ENCODE data around the gene MRPL28.
A peak's percentile ranks its signal among the peaks of the same experiment; 100 is the strongest.
"Not testable (repeated sequence)": the region's sequence is repeated elsewhere in the genome, so short reads cannot be mapped to it uniquely, and the experiment has no call there.

Gene MRPL28

DNA sequence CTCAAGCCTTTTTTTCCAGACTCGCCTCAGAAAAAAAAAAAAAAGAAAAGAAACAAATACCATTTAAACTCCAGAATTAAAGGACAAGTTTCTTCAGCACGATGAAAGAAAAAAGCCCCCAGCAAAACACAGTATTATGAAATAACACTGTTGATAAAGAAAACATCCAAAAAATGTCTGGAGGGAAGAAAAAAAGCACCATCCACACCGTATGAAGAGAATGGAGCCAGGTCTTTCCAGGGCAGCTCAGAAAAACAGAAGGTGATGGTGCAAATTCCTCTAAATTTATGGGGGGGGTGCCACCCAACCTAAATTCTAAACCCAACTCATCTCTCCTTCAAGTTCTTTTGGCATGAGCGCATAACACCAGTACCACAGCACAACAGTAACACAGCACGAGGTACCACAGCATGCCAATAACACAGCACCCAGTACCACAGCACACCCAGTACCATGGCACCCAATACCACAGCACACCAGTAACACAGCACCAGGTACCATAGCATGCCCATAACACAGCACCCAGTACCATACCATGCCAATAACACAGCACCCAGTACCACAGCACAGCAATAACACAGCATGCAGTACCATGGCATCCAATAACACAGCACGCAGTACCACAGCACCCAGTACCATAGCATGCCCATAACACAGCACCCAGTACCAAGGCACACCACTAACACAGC lies 36.8 kb downstream of the MRPL28 start:
- no peak for DNase-seq (ENCODE audit: low spot score)
- TF ChIP-seq, protein P1, sequence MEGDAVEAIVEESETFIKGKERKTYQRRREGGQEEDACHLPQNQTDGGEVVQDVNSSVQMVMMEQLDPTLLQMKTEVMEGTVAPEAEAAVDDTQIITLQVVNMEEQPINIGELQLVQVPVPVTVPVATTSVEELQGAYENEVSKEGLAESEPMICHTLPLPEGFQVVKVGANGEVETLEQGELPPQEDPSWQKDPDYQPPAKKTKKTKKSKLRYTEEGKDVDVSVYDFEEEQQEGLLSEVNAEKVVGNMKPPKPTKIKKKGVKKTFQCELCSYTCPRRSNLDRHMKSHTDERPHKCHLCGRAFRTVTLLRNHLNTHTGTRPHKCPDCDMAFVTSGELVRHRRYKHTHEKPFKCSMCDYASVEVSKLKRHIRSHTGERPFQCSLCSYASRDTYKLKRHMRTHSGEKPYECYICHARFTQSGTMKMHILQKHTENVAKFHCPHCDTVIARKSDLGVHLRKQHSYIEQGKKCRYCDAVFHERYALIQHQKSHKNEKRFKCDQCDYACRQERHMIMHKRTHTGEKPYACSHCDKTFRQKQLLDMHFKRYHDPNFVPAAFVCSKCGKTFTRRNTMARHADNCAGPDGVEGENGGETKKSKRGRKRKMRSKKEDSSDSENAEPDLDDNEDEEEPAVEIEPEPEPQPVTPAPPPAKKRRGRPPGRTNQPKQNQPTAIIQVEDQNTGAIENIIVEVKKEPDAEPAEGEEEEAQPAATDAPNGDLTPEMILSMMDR (IDR thresholded peaks at IDR 0.05; ENCODE audit: extremely low read depth, missing control alignments): no peak

DNA sequence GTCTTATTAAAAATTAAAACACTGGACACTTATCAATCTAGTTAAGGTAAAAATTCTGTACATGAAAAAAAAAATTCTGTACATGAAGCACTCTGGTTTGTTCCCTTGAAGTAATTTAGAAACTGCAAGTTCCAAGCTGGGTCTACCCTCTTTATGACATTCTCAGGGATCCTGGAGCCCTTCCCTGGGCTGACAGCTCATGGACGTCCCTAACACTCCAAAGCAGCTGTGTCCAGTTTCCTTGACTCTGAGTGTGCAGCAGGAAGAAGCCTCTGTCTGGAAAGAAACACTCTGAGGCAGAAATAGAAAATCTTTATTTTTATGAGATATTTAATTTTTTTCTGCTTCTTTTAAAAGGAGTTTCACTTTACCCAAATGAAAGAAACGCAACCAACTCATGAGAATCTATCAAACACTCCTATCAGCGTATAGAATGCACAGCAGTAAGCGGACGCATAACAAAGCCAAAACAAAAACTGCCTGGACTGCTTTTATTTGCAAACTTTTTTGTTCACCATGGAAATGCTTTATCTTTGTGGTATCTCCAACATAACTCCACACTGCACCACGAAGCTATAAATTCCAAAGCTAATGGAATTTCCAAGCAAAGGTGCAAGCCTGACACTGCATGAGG lies 39.0 kb downstream of the MRPL28 start:
- not testable (repeated sequence) for DNase-seq (ENCODE audit: low spot score)

DNA sequence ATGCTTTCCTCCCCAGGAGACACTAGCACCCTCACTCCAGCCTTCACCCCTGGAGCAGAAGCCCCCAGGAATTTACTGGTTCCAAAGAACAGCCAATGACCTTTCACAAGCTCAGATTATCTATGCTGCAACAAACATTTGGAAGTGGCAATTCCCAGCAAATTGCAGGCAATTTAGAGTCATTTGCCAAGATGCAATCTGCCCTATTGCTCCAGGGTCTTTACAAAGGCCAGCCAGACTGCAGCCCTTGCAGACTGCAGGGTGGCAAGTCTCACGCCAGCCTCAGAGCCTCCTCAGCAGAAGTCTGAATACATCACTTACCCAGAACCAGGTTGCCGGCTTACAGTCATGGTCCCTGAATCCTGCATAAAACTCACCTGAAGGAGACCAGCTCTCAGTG lies 39.6 kb downstream of the MRPL28 start:
- TF ChIP-seq, protein P1 (IDR thresholded peaks at IDR 0.05; ENCODE audit: extremely low read depth, missing control alignments): no peak
- DNase-seq (ENCODE audit: low spot score): no peak

DNA sequence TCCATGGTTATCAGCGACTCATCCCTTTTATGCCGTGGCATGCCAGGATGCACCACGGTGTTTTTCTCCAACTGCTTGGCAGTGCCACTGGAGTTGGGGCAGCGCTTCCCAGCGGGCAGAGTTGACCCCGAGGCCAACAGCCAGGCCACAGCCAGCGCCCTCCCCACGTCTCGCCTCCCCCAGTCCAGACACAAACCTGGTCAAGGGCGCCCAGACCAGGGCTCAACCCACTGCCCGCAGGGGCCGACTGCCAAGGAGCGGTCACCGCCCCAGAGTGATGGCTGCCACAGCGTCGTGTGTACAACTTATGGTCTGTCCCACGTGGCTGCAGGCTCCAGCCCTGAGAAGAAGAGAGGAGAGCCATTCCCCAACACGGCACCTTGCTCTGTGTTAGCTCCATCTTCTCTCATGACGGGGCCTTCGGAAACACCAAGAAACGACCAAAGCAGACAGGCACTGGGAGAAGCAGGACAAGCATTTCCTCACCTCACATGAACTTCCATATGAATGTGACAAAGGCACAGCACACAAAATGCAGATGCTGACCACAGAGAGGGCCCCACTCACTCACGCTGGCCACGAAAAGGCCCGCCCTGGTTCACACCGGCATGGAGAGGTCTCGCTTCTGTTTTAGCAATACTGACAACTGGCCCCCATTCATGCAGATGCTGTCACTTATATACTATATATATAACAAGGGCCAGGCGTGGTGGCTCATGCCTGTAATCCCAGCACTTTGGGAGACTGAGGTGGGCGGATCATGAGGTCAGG lies 44.8 kb downstream of the MRPL28 start:
- TF ChIP-seq, protein P1 (IDR thresholded peaks at IDR 0.05; ENCODE audit: extremely low read depth, missing control alignments): no peak
- DNase-seq (ENCODE audit: low spot score): no peak

DNA sequence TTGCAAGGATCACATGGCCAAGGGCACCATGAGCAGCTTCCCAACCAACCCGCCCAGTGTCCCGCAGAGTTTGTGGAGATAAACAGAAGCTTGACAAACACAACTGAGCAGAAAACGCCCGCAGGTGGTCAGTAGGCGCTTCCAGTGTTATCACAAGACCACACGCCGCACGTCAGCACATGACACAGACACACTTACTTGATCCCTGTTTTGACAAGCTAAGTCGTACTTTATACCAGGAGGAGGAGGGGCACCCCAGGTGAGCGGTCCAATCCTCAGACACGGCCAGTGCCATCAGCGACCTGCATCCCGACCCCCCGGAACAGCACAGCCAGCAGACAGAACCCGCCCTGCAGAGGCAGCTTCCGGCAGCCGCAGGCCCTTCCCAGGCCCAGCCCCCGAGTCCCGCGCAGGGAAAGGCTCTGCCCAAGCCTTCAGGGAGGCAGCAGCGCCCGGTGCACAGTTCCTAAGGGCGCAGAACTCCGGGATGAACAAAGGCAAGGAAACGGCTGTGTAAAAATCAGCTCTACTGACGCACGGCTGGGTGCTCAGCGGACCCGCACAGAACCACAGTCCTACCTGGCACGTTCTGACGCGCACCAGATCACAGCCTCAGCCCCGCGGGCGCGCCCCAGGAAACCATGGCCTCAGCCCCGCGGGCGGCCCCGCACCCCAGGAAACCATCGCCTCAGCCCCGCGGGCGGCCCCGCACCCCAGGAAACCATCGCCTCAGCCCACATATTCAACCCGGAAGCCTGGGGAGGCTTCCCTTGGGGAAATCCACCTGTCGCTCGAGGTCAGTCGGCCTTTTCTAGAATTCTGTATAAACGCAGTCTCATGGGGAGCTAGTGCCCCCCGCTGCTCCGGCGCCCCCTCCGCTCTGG lies 45.6 kb downstream of the MRPL28 start:
- peak; percentile 79 for DNase-seq (ENCODE audit: low spot score)
- TF ChIP-seq, protein P1 (IDR thresholded peaks at IDR 0.05; ENCODE audit: extremely low read depth, missing control alignments): no peak

DNA sequence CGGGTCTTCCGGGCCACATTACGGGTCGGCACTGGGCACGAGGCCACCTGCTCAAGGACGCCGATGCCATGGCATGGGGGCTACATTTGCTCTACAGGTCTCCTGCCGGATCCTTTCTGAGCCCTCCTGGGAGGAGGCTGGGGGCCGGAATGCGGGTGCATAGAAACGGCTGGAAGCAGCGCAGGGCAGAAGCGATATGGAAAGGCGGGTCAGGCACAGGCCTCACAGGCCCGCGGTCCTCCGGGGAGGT lies 46.2 kb downstream of the MRPL28 start:
- DNase-seq (ENCODE audit: low spot score): no peak
- TF ChIP-seq, protein P1 (IDR thresholded peaks at IDR 0.05; ENCODE audit: extremely low read depth, missing control alignments): no peak

DNA sequence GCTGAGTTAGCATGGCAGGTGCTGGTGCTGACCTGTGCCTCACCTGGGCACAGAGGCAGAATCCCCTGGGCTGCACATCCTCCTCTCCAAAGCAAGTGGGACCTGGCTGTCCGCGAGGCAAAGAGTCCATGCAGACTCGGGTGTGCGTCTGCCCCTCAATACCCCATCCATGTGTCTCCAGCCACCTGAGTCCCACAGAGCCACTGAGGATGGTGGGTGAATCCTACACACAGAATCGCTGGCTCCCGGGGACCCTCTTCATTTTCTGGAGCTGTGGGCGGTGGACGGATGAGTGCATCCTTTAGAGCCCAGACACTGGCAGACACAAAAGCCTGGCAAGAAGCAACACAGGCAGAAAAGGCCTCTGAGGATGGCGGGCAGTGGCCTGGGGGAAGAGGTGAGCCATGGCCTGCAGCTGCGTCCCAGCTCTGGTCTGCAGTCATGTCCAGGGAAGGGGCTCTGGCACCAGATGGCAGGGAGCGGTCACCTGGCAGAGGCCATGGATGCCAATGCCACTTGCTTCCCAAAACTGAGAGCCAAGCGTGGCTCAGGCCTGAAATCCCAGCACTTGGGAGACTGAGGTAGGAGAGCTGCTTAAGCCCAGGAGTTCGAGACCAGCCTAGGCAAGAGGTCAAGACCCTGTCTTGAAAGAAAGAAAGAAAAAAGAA lies 47.7 kb downstream of the MRPL28 start:
- TF ChIP-seq, protein P1 (IDR thresholded peaks at IDR 0.05; ENCODE audit: extremely low read depth, missing control alignments): no peak
- DNase-seq (ENCODE audit: low spot score): no peak

All from GM20000 (cell line).